Loucy (cell line): ENCODE data around the gene CHN1.

Experiments used
- EZH2phosphoT487 ChIP-seq: fragments of 200-600 bp; IDR thresholded peaks from 2 replicates; pipeline ENCODE4 v1.6.1; 2018; ENCODE audit warnings: antibody characterized with exemption, mild to moderate bottlenecking, moderate library complexity, borderline replicate concordance
- TF ChIP-seq, protein P1 (sequence below): fragments of 200-600 bp; sonication (generic); conservative IDR thresholded peaks from 2 replicates; pipeline ENCODE4 v1.5.1; 2014; ENCODE audit warnings: mild to moderate bottlenecking, antibody characterized with exemption, low read length

DNA sequence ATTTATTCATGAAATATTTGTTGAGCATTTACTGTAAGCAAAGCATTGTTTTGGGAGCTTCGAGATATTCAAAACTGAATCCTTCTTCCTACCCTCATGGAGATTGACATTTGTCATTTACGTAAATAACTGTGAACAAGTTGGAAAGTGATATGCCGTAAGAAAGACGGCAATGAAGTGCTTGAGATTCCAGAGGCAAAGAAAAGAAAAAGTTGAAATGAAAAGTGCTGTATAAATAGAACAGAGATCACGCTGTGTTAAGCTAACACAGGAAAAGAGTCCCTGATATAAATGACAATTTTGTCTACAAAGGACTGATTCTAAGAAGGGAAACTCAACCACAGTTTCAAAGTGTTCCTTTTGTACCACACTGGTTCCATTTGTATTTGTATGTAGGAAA is 242.7 kb downstream of the CHN1 start:
- TF ChIP-seq, protein P1, sequence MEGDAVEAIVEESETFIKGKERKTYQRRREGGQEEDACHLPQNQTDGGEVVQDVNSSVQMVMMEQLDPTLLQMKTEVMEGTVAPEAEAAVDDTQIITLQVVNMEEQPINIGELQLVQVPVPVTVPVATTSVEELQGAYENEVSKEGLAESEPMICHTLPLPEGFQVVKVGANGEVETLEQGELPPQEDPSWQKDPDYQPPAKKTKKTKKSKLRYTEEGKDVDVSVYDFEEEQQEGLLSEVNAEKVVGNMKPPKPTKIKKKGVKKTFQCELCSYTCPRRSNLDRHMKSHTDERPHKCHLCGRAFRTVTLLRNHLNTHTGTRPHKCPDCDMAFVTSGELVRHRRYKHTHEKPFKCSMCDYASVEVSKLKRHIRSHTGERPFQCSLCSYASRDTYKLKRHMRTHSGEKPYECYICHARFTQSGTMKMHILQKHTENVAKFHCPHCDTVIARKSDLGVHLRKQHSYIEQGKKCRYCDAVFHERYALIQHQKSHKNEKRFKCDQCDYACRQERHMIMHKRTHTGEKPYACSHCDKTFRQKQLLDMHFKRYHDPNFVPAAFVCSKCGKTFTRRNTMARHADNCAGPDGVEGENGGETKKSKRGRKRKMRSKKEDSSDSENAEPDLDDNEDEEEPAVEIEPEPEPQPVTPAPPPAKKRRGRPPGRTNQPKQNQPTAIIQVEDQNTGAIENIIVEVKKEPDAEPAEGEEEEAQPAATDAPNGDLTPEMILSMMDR: no peak
- no peak for TF ChIP-seq EZH2phosphoT487
